ENCODE data around the gene CCDC102A. TPM values are rescaled to one million over a fixed set of nuclear protein-coding genes. Genes with fewer than 3 reads are reported as not detected.
"Not testable (repeated sequence)": the region's sequence is repeated elsewhere in the genome, so short reads cannot be mapped to it uniquely, and the experiment has no call there.

The CCDC102A gene
- total and polyA plus RNA-seq, 2 donors (not counting 3 experiments of a cell fraction or from before 2014, with no cell fraction given), result 7.8 to 12.2 TPM

DNA sequence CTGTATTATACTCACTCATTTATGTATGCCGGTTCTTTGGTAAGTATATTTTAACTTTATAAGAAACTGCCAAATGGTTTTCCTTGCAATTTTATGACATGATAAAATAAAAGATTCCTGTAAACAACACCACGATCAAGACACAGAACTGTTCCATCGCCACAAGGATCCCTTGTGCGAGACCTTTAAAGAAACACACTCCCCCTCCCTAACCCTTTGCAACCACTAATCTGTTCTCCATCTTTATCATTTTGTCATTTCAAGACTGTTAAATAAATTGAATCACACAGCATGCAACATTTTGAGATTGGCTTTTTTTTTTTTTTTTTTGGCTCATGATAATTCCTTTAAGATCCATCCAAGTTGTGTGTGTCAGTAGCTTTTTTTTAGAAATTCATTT is 12.0 kb upstream of the CCDC102A start:
- no peaks in the 10 kb centered on the region for H4K20me1 ChIP-seq (replicated peaks; ENCODE audit: control insufficient read depth, extremely low read depth, insufficient read depth, low read length)
- no peak for FAIRE-seq
- H3K4me1 ChIP-seq (ENCODE audit: control insufficient read depth, extremely low read depth, insufficient read depth, low read length), result no peaks in the 10 kb centered on the region
- intact Hi-C loops (cut with micrococcal nuclease), result no loop called here
- DNase-seq (ENCODE audit: low read depth, low spot score), result no peak
- TF ChIP-seq FOS (IDR thresholded peaks at IDR 0.05; ENCODE audit: borderline replicate concordance, insufficient read depth, low read length), result no peak
- TF ChIP-seq, protein P1, sequence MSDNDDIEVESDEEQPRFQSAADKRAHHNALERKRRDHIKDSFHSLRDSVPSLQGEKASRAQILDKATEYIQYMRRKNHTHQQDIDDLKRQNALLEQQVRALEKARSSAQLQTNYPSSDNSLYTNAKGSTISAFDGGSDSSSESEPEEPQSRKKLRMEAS (IDR thresholded peaks at IDR 0.05; ENCODE audit: insufficient read depth, insufficient read length), result no peak
- TF ChIP-seq JUN (IDR thresholded peaks at IDR 0.05; ENCODE audit: borderline replicate concordance, insufficient read depth, insufficient read length, low read depth), result no peak
- TF ChIP-seq POLR2AphosphoS5 (IDR thresholded peaks at IDR 0.05; ENCODE audit: insufficient read depth, low read depth, low read length), result no peak
- TF ChIP-seq EZH2 (IDR thresholded peaks at IDR 0.05; ENCODE audit: borderline replicate concordance, low read depth, low read length, severe bottlenecking), result no peak
- no peak for TF ChIP-seq GATA2 (IDR thresholded peaks at IDR 0.05; ENCODE audit: insufficient read depth, insufficient read length, low read depth, low read length)
- TF ChIP-seq MYC (IDR thresholded peaks at IDR 0.05; ENCODE audit: low read depth, low read length), result no peak
- TF ChIP-seq POLR2A (IDR thresholded peaks at IDR 0.05; ENCODE audit: low read depth, low read length), result no peak
- TF ChIP-seq, protein P2, sequence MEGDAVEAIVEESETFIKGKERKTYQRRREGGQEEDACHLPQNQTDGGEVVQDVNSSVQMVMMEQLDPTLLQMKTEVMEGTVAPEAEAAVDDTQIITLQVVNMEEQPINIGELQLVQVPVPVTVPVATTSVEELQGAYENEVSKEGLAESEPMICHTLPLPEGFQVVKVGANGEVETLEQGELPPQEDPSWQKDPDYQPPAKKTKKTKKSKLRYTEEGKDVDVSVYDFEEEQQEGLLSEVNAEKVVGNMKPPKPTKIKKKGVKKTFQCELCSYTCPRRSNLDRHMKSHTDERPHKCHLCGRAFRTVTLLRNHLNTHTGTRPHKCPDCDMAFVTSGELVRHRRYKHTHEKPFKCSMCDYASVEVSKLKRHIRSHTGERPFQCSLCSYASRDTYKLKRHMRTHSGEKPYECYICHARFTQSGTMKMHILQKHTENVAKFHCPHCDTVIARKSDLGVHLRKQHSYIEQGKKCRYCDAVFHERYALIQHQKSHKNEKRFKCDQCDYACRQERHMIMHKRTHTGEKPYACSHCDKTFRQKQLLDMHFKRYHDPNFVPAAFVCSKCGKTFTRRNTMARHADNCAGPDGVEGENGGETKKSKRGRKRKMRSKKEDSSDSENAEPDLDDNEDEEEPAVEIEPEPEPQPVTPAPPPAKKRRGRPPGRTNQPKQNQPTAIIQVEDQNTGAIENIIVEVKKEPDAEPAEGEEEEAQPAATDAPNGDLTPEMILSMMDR (IDR thresholded peaks at IDR 0.05; ENCODE audit: extremely low read depth in 1 of 2, insufficient read depth in 1 of 2, low read depth in 1 of 2, low read length in 2 of 2), result no peak
- no peak overlapping the region for H3K4me2 ChIP-seq (ENCODE audit: insufficient read depth, low read length)
- H3K27me3 ChIP-seq (ENCODE audit: control insufficient read depth in 2 of 2, insufficient read depth in 2 of 2, low read length in 2 of 2), result peaks cover 9 to 29% of the 10 kb centered on the region in 2 experiments
- dilution Hi-C loops (cut with MboI; ENCODE audit: extremely low pct_ligation_motif_present, low sequenced_read_pairs), result no loop called here
- H3K4me3 ChIP-seq (replicated peaks in 1 of 3; ENCODE audit: insufficient read depth in 1 of 3, low read depth in 1 of 3, low read length in 3 of 3), result no peak overlapping the region
- H3K27ac ChIP-seq (ENCODE audit: insufficient read depth, low read depth, low read length), result no peak overlapping the region
- H3K9me3 ChIP-seq (replicated peaks; ENCODE audit: control insufficient read depth, insufficient read depth, low read length), result no peaks in the 10 kb centered on the region
- H2AFZ ChIP-seq (ENCODE audit: low read depth, low read length), result no peak overlapping the region
- H3K9me1 ChIP-seq (replicated peaks; ENCODE audit: control insufficient read depth, extremely low read depth, insufficient read depth, low read length), result no peaks in the 10 kb centered on the region
- no peaks in the 10 kb centered on the region for H3K79me2 ChIP-seq (ENCODE audit: control insufficient read depth, insufficient read depth, low read length)
- no peak overlapping the region for H3K9ac ChIP-seq (replicated peaks; ENCODE audit: extremely low read depth, insufficient read depth, low read length)
- ChIA-PET CTCF (no interaction called here), POLR2A (no interaction called here)
- H3K36me3 ChIP-seq (ENCODE audit: control insufficient read depth in 2 of 2, extremely low read depth in 1 of 2, insufficient read depth in 2 of 2, low read length in 2 of 2), result no peaks in the 10 kb centered on the region
- no TSS peak for BruUV-seq (replicated peaks)

DNA sequence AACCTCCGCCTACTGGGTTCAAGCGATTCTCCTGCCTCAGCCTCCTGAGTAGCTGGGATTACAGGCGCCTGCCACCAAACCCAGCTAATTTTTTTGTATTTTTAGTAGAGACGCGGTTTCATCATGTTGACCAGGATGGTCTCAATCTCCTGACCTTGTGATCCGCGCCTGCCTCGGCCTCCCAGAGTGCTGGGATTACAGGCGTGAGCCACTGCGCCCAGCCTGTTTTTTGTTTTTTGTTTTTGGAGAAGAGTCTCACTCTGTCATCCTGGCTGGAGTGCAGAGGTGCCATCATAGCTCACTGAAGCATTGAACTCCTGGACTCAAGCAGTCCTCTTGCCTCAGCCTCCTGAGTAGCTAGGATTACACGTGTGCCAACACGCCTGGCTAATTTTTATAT is 11.2 kb upstream of the CCDC102A start:
- H2AFZ ChIP-seq (ENCODE audit: low read depth, low read length); POLR2A ChIA-PET; H3K9me3 ChIP-seq (replicated peaks; ENCODE audit: control insufficient read depth, insufficient read depth, low read length); H3K9me1 ChIP-seq (replicated peaks; ENCODE audit: control insufficient read depth, extremely low read depth, insufficient read depth, low read length); intact Hi-C loops (cut with micrococcal nuclease); H3K79me2 ChIP-seq (ENCODE audit: control insufficient read depth, insufficient read depth, low read length); H3K4me1 ChIP-seq (ENCODE audit: control insufficient read depth, extremely low read depth, insufficient read depth, low read length); H3K4me2 ChIP-seq (ENCODE audit: insufficient read depth, low read length); H3K4me3 ChIP-seq (replicated peaks in 1 of 3; ENCODE audit: insufficient read depth in 1 of 3, low read depth in 1 of 3, low read length in 3 of 3); H4K20me1 ChIP-seq (replicated peaks; ENCODE audit: control insufficient read depth, extremely low read depth, insufficient read depth, low read length); H3K27ac ChIP-seq (ENCODE audit: insufficient read depth, low read depth, low read length); FAIRE-seq; BruUV-seq (replicated peaks); dilution Hi-C loops (cut with MboI; ENCODE audit: extremely low pct_ligation_motif_present, low sequenced_read_pairs); H3K36me3 ChIP-seq (ENCODE audit: control insufficient read depth in 2 of 2, extremely low read depth in 1 of 2, insufficient read depth in 2 of 2, low read length in 2 of 2); H3K9ac ChIP-seq (replicated peaks; ENCODE audit: extremely low read depth, insufficient read depth, low read length); DNase-seq (ENCODE audit: low read depth, low spot score): not testable (repeated sequence)
- CTCF ChIA-PET, result interaction anchor here (2.1 to 2.3 kb wide), 2 partner anchors 11 to 44 kb away, joined by 5 to 7 read pairs; partner anchors contain the start of gene CCDC102A
- peaks cover 7 to 23% of the 10 kb centered on the region in 2 experiments for H3K27me3 ChIP-seq (ENCODE audit: control insufficient read depth in 2 of 2, insufficient read depth in 2 of 2, low read length in 2 of 2)

All from endothelial cell of umbilical vein (primary cell).